GM21381 (cell line): ENCODE results near the gene GSK3A.

Experiments used
- ATAC-seq: cut with Tn5 transposase; IDR thresholded peaks from one replicate; pipeline ENCODE4 v1.9.1; 2021; ENCODE audit warnings: mild to moderate bottlenecking, moderate library complexity; ENCODE audit not compliant: unreplicated experiment

The GSK3A gene

GRCh38 chr19:42242512-42243409 is at the start of gene GSK3A:
GSK3A (minus strand) TSS chr19:42242602; CDS start chr19:42242465, 137 bp downstream.
- peak; percentile 58 for ATAC-seq

- ATAC-seq = no peak
Measured at GRCh38 chr19:42291435-42291810, 49.0 kb upstream of the GSK3A start.

- ATAC-seq = no peak
Measured at GRCh38 chr19:42290523-42291434, 48.4 kb upstream of the GSK3A start.

- ATAC-seq = no peak
Measured at GRCh38 chr19:42290136-42290522, 47.7 kb upstream of the GSK3A start.

GRCh38 chr19:42289556-42290041 is 47.2 kb upstream of the GSK3A start:
- ATAC-seq = no peak

GRCh38 chr19:42288881-42289555 is 46.6 kb upstream of the GSK3A start:
- ATAC-seq = no peak

GRCh38 chr19:42288387-42288786 is 46.0 kb upstream of the GSK3A start:
- no peak for ATAC-seq

GRCh38 chr19:42287827-42288107 is 45.4 kb upstream of the GSK3A start:
- no peak for ATAC-seq

- ATAC-seq = no peak
Measured at GRCh38 chr19:42287017-42287826, 44.8 kb upstream of the GSK3A start.

- ATAC-seq = no peak
Measured at GRCh38 chr19:42286349-42287016, 44.1 kb upstream of the GSK3A start.

- no peak for ATAC-seq
Measured at GRCh38 chr19:42285988-42286348, 43.6 kb upstream of the GSK3A start.

GRCh38 chr19:42285541-42285941 is 43.1 kb upstream of the GSK3A start:
- ATAC-seq = no peak

- no peak for ATAC-seq
Measured at GRCh38 chr19:42284591-42285341, 42.4 kb upstream of the GSK3A start.

- peak; percentile 34 for ATAC-seq
Measured at GRCh38 chr19:42284066-42284501, 41.7 kb upstream of the GSK3A start.

- ATAC-seq = peak; percentile 46
Measured at GRCh38 chr19:42283188-42284065, 41.0 kb upstream of the GSK3A start.

GRCh38 chr19:42282819-42283187 is 40.4 kb upstream of the GSK3A start:
- ATAC-seq = no peak

GRCh38 chr19:42281827-42282762 is 39.7 kb upstream of the GSK3A start:
- no peak for ATAC-seq
